Stimulated activated CD8-positive, alpha-beta memory T cell treated with anti-CD3 and anti-CD28 coated beads, Interleukin-15, amount 100 ng/mL, for 24 hours (primary cell): ENCODE data around the gene RERE.

Experiments
- DNase-seq: peaks from one replicate; pipeline ENCODE4 v3.0.0-alpha.2; 2020; ENCODE audit warnings: low read depth

RERE gene

DNA sequence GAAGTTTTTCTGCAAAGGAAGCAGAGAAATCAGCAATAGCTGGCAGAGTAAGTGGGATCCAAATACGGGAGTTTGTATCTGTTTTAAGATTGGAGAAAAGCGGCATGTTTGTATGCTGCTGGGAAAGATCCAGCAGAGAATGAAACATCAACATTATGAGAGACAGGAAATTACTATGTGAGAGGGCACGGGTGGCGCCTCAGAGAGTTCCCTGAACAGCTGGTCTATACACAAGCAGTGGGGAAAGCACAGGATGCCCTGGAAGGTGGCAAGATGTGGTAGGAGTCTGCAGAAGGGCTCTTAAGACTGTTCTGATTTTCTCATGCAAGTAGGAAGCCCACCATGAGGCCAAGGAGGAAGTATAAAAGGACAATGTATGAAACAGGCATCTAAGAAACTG is 130.4 kb downstream of the RERE start:
- no peak for DNase-seq

- DNase-seq, result no peak
Observed at GRCh38 chr1:8685463-8685862, 132.0 kb downstream of the RERE start.

DNA sequence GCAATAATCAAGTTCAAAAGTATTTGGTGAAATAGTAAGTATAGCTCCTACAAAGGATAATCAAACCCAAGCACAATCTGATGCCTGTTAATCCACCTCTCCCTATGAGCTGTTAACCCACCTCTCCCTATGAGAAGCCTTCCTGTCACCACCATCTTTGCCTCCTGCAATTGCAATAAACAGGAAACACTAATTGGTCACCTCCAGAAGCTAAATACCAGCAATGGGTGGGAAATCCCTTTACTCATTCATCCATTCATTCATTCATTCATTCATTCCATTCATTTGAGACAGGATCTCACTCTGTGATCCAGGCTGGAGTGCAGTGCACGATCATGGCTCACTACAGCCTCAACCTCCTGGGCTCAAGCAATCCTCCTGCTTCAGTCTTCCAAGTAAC is 132.8 kb downstream of the RERE start:
- DNase-seq, result no peak

- DNase-seq, result no peak
Observed at GRCh38 chr1:8682573-8682972, 134.9 kb downstream of the RERE start.

GRCh38 chr1:8681911-8682310 is 135.5 kb downstream of the RERE start:
- no peak for DNase-seq

DNA sequence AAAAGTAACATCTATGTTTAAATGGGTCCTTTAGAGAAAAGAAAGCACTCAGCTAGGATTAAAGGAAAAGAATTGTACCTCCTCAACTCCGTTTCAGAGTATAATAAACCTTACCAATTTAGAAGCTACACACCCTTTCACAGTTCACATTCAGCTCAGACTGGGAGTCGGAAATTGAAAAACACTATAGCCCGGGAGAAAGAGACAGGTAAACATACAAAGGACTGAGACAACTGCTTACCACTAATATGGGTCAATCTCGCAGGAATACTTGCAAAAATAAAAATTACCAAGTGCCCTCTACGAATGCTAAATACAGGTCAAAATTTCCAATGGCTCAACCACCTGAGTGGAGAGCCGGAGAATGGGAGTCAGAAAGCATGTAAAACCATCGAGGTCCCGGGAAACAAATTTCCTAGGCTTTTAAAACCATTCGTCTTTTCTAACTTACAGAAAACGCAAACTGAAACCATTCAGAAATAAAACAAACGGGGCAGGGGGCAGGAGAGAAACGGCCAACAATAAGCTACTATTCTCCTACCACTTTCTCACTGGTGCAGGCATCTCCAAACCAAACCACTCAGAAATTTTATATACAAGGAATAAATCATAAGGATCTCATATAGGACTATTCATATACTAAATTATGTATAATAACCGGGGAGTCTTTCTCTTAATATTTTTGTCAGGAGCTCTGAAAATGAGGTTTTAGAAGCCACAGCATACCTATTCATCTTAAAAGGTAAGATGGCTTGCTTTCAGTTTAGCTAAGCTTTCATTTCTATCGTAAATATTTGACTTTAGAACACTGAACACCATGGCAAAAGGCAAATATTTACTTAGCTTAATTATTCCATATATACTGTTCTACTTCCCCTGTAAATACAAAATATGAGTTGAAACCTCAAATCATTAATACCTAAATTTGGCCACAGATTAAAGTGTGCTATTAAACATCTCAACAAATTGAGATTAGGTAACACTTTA is 136.5 kb downstream of the RERE start:
- DNase-seq, result no peak

DNA sequence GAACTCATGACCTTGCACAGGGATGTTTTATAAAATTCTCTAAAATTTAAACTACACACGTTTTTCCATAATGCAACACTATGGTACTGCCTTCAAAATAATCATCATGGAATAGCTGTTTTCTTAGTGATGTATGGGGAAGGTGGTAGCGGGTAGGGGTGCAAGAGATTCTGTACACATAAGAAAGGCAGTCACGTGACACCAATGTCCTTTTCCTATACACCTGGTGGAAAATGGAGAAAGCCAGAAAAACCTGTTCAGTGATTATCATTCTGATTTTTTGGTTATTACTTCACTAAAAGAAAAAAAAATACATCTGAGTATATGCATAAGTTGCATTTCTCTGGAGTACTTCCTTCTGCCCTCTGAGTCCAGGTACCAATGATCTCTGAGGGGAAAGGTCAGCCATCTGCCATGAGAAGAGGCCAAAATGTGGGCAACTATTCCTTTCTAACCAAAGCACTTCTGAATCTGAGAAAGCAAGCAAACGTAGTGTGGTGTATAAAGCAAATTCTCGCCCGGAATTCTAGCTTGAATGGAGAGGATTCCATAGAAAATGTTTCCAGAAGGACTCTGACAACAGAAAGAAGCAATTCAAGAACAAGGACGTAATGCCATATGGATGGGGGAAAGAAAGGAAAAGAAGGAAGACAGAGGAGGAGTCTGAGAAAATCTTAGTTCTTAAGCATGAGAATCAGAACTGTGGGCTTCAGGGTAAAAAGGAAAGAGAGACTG is 137.3 kb downstream of the RERE start:
- no peak for DNase-seq

- DNase-seq, result no peak
Observed at GRCh38 chr1:8679395-8679800, 138.0 kb downstream of the RERE start.

DNA sequence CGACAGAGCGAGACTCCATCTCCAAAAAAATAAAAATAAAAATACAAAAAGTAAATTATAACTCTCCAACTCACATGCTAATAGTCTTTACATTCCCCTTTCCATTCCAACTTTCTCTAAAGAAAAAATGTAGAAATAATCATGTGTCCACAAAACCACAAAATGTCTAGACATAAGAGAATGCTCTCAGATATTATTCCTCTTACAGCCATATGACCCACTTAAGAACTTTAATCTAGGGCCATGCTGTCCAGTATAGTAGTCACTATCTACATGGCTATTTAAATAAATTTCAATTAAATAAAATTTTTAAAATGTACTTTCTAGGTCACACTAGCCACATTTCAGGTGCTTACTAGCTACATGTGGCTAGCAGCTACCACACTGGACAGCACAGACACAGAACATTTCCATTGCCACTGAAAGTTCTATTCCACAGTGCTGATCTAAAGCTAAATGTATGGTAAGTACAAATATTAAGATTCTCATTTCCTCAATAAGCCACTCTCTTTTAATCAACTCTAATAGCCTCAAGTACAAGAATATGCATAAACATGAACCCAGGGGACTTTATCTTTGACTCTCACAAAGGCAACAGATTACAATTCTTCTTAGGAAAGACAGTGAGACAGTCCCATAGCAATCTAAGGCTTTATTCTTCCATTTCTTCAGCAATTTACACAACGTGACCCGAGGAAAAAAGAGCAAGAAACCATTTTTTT is 138.6 kb downstream of the RERE start:
- DNase-seq, result no peak

GRCh38 chr1:8677782-8678181 is 139.7 kb downstream of the RERE start:
- DNase-seq, result no peak

DNA sequence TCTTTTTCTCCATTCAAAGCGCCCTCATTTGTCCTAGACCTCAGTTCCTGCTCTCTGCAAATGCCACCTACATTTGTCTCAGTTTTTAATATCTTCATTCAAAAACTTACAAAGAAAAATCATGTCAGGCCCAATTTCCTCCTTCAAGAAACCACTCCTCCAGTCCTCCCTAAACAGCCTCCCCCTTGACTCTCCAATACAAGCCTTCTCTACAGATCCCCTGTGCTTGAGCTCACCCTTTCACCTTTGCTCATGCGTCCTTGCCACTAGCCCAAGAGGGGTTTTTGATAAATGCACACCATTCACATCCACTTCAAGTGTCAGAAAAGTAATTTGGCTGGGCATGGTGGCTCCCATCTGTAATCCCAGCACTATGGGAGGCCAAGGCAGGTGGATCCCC is 140.6 kb downstream of the RERE start:
- DNase-seq, result no peak

GRCh38 chr1:8676072-8676471 is 141.4 kb downstream of the RERE start:
- DNase-seq, result no peak

DNA sequence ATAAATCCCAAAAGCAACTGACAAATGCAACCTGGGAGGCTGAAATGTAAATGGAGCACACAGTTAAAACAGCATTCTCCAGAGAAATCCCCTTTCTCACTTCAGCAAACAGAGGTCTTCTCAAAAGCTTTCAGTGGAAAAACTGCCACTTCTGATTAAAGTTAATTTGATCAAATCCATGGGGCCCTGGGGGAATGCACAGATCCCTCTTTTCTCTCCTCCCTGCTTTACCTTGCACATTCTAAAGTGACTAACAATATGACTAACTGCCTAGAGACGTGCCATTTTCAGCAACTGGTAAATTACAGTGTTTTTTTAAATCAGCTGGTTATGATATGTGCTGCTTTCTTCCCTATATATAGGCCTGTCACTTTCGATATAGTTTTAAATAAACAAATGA is 142.5 kb downstream of the RERE start:
- DNase-seq, result no peak

- DNase-seq, result no peak
Observed at GRCh38 chr1:8674481-8674880, 143.0 kb downstream of the RERE start.

DNA sequence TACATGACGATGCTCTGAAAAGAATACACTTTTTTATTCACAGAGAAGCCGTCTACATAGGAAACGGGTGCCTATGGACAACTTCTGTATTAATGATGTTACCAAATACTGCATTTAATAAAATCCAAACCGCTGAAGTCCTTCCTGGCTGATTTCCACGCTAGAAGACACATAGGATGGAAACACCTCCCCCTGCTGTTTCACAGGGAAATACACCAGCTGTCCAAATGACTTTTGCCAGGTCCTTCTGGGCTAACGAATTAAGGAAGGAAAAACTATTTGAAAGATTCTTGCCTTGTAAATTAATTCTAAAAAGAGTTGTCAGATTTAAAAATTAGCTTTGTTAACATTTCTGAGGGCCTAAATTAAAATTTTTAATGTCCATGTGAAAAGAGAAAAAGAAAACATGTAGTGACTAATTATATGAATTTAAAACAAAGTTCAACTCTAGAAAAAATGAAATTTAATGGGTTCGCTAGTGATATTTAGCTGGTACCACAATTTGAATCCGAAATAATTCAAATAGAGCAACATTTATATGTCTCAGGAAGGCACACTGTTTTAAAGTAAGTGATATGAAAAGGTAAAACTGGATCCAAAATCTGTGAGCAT is 146.0 kb downstream of the RERE start:
- DNase-seq, result no peak

DNA sequence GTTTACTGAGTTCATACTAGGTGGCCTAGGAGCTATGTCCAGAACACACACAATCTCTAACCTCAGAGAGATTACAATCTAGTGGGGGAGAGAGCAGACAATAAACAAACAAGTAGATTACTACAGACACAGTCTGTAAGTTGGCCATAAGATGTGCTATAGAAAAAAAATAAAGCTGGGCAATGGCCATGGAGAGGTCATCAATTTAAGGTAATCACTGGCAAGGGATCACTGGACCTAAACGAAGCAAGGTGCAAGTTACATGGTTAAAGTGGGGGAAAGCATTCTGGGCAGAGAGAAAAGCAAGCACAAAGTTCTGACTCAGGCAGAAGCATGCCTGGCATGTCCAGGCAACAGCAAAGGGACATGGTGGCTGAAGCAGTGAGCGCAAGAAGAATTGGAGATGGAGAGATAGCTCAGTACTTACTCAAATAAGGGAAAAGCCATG is 147.0 kb downstream of the RERE start:
- DNase-seq, result no peak

- DNase-seq, result no peak
Observed at GRCh38 chr1:8669606-8670335, 147.7 kb downstream of the RERE start.

- no peak for DNase-seq
Observed at GRCh38 chr1:8667869-8668594, 149.4 kb downstream of the RERE start.

DNA sequence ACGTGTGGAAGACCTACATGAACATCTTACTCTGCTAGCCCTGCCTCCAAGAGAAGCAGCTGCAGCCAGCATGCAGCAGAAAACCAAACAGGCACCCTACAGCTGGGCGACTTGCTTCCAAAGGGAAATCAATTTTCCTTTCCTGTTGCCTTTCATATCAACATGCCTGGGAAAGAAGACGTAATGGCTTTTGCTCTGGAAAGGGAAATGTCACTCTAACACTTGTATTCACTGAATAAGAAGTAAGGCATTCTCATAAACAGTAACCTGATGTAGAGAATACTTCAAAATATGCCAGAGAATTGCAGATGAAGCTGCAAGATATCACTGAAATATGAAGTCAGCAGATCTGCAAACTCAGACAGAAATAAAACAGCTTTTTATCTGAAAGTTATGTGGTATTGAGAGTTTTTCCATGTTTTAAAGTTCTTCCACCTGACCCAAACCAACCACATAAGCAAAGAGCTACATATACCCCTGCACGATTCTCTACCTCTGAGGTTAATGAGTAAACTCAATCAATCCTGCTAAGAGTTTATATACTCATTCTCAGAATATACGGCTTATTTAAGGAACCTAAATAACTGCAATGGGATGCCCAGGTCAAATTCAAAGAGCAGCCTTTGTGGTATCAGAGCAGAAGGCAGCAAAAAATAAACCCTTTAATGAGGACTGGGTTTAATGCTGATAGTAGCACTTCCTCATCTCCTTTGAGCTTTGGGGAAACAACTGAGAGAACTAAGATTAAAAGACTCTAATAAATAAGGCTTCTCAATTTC is 150.9 kb downstream of the RERE start:
- DNase-seq, result no peak

GRCh38 chr1:8665833-8666232 is 151.6 kb downstream of the RERE start:
- DNase-seq, result no peak
